Measurements from ENCODE around the gene ITGB5.

DNA sequence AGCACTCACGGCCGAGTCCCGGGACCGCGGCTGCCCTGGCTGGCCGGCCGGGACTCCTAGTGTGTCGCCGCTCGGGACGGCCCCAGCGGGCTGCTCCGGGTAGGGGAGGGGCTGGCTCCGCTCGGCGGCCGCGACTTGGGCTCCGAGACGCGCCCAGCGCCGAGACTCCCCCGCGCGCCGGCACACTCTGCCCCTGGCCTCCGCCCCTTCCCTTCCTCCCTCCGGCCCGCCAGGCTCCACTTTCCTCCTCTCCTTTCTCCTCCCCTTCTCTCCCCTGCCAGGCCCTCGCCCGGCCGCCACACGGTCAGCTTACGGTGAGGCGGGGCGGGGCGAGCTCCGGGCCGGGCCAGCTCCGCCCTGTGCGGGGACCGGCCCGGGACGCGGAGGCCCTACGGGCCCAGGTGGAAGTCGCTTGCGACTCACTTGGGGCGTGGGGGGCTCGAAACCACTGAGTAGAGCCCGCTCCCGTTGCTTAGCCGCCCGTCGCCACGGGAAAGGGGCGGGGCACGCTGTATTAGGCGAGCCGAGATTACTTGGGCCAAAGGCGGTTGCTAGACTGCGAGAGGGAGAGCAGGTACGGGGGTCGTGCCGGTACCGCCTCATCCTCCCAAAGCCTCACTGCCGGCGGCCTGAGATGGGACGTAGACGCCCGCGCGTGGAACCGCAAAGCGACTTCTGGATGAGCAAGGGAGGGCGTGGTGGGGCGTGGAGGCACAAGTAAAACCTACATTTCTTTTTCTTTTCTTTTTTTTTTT is at the start of gene ITGB5:
- TF ChIP-seq POLR2AphosphoS5 (IDR thresholded peaks at IDR 0.05; ENCODE audit: low read depth, low read length) (no peak), TAF1 (IDR thresholded peaks at IDR 0.05; ENCODE audit: borderline replicate concordance, insufficient read depth, low read length) (no peak), FOXP2 (optimal IDR thresholded peaks at IDR 0.05; ENCODE audit: borderline replicate concordance, extremely low read depth, extremely low read length, insufficient read depth) (no peak)
- TF ChIP-seq, protein P1, sequence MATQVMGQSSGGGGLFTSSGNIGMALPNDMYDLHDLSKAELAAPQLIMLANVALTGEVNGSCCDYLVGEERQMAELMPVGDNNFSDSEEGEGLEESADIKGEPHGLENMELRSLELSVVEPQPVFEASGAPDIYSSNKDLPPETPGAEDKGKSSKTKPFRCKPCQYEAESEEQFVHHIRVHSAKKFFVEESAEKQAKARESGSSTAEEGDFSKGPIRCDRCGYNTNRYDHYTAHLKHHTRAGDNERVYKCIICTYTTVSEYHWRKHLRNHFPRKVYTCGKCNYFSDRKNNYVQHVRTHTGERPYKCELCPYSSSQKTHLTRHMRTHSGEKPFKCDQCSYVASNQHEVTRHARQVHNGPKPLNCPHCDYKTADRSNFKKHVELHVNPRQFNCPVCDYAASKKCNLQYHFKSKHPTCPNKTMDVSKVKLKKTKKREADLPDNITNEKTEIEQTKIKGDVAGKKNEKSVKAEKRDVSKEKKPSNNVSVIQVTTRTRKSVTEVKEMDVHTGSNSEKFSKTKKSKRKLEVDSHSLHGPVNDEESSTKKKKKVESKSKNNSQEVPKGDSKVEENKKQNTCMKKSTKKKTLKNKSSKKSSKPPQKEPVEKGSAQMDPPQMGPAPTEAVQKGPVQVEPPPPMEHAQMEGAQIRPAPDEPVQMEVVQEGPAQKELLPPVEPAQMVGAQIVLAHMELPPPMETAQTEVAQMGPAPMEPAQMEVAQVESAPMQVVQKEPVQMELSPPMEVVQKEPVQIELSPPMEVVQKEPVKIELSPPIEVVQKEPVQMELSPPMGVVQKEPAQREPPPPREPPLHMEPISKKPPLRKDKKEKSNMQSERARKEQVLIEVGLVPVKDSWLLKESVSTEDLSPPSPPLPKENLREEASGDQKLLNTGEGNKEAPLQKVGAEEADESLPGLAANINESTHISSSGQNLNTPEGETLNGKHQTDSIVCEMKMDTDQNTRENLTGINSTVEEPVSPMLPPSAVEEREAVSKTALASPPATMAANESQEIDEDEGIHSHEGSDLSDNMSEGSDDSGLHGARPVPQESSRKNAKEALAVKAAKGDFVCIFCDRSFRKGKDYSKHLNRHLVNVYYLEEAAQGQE (IDR thresholded peaks at IDR 0.05; ENCODE audit: insufficient read depth in 1 of 2, low read depth in 2 of 2, low read length in 2 of 2) = no peak

All from PFSK-1 (cell line).